Cardiac muscle cell (in vitro differentiated cells and primary cell): ENCODE data around the gene SGMS2. TPM values are rescaled to one million over a fixed set of nuclear protein-coding genes. Genes with fewer than 3 reads are reported as not detected.

ENCODE experiments used
- DNase-seq, 2 donors: peaks; one replicate each; pipeline versions ENCODE4 v3.0.0 to v3.0.0-alpha.2; 2010 to 2017; ENCODE audit warnings: low read depth in 1 of 2, low spot score in 1 of 2
- H3K27ac ChIP-seq: fragments of 200-600 bp; sonication (generic); 2 replicates; pipeline ENCODE4 v1.5.1; 2016
- H3K27me3 ChIP-seq: fragments of 200-600 bp; sonication (generic); 2 replicates; pipeline ENCODE4 v1.6.0; 2016; ENCODE audit warnings: control low read depth
- H3K36me3 ChIP-seq: fragments of 200-600 bp; sonication (generic); 2 replicates; pipeline ENCODE4 v1.5.1; 2016; ENCODE audit warnings: control low read depth
- H3K4me1 ChIP-seq: fragments of 200-600 bp; sonication (generic); 2 replicates; pipeline ENCODE4 v1.8.1; 2017; ENCODE audit warnings: low read depth, mild to moderate bottlenecking, mixed run types
- H3K4me3 ChIP-seq: fragments of 200-600 bp; sonication (generic); 2 replicates; pipeline ENCODE4 v1.5.1; 2016; ENCODE audit warnings: mild to moderate bottlenecking
- H3K9me3 ChIP-seq: fragments of 200-600 bp; sonication (generic); 2 replicates; pipeline ENCODE4 v1.5.1; 2017; ENCODE audit warnings: low read depth, mild to moderate bottlenecking, control low read depth
- polyA plus RNA-seq: library from polyadenylated mRNA; unstranded; fragments of >200 nt; fragmentation: Nextera tagmentation; extraction: Ambion mirVana; gene quantifications from 2 replicates; pipeline ENCODE4 v1.2.1, GENCODE V29; 2016
- total RNA-seq: library from RNA; depleted of rRNA; stranded (reverse); fragments of >200 nt; gene quantifications from 2 replicates; pipeline ENCODE4 v1.2.3, GENCODE V29; 2016
- TF ChIP-seq, protein P1 (sequence below): IDR thresholded peaks from 2 replicates; pipeline ENCODE4 v1.5.1; 2012; ENCODE audit warnings: low read depth, mild to moderate bottlenecking, low read length

The SGMS2 gene
- total and polyA plus RNA-seq, 2 experiments from 2014 or later: 0.89 to 3.3 TPM

DNA sequence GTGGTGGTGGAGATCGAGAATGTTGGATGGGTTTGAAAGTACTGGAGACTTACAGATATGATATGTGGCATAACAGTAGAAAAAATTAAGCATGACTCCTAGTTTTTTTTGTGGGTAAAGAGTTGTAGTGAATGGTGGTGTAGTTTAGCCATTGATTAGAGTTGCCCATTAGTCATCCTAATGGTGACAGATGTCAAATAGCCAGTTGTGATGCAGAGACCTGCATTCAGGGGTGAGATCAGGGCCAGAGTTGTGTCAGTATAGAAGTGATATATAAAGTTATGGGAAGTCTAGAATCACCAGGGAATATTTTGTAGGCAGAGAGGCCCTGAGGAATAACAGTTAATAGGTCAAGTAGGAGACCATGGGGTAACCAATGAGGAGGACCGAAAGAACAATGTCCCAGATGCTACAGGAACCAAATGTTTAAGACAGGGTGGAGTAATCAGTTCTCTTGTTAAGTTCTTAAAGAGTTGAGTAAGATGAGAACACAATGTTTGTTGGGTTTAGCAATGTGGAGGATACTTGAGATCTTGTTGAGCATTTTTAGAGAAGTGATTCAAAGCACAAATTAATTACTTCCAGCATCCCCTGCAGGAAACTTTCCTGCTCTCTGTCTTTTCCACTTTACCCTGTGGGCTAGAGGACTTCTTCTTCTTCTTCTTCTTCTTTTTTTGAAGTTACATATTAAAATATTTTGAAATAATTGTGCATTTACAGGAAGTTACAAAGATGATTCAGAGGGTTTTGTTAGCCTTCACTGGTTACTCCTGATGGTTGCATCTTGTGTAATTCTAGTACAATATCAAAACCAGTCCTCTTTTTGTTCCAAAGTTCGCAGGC is 13.3 kb downstream of the SGMS2 start:
- H3K27ac ChIP-seq: no peak overlapping the region
- no peak overlapping the region for H3K4me3 ChIP-seq
- no peaks in the 10 kb centered on the region for H3K9me3 ChIP-seq
- TF ChIP-seq, protein P1, sequence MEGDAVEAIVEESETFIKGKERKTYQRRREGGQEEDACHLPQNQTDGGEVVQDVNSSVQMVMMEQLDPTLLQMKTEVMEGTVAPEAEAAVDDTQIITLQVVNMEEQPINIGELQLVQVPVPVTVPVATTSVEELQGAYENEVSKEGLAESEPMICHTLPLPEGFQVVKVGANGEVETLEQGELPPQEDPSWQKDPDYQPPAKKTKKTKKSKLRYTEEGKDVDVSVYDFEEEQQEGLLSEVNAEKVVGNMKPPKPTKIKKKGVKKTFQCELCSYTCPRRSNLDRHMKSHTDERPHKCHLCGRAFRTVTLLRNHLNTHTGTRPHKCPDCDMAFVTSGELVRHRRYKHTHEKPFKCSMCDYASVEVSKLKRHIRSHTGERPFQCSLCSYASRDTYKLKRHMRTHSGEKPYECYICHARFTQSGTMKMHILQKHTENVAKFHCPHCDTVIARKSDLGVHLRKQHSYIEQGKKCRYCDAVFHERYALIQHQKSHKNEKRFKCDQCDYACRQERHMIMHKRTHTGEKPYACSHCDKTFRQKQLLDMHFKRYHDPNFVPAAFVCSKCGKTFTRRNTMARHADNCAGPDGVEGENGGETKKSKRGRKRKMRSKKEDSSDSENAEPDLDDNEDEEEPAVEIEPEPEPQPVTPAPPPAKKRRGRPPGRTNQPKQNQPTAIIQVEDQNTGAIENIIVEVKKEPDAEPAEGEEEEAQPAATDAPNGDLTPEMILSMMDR: no peak
- no peaks in the 10 kb centered on the region for H3K27me3 ChIP-seq
- H3K36me3 ChIP-seq: no peaks in the 10 kb centered on the region
- DNase-seq: peak in 1 of 2 donors; percentile 62
- no peaks in the 10 kb centered on the region for H3K4me1 ChIP-seq

DNA sequence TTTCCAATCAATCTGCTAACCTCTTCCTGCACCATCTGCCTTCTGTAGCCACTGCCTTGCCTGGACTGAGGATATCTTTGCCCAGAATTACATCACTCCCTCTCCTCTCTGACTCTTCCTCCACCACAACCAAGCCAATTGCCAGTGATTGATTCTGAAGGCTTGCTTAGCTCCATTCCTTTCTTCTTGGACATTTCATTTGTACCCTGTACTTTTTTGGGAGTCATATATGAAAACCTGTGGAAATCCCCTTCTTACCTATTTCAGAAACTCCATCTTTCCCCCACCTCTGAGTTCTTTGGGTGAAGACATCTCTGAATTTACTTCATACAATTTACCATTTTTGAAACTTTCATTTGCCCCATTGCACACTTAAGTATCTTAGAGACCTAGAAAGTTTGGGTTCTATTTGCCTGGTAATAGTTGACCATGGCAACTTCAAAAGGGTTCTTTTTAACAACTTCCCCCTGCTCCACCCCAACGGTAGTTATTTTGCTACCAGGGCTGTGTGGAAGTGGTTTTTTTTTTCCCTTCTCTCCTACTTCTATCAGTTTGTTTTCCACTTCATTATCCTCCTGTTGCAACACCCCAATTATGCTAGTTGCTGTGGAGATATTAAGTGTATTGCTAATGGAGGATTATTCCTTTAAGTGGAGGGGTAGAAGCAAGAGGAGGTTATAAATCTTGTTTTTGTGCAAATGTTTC is 14.3 kb downstream of the SGMS2 start:
- no peak overlapping the region for H3K4me3 ChIP-seq
- H3K27ac ChIP-seq: no peak overlapping the region
- H3K9me3 ChIP-seq: no peaks in the 10 kb centered on the region
- TF ChIP-seq, protein P1: no peak
- no peaks in the 10 kb centered on the region for H3K4me1 ChIP-seq
- DNase-seq: peak in 1 of 2 donors; percentile 64
- H3K36me3 ChIP-seq: no peaks in the 10 kb centered on the region
- no peaks in the 10 kb centered on the region for H3K27me3 ChIP-seq

DNA sequence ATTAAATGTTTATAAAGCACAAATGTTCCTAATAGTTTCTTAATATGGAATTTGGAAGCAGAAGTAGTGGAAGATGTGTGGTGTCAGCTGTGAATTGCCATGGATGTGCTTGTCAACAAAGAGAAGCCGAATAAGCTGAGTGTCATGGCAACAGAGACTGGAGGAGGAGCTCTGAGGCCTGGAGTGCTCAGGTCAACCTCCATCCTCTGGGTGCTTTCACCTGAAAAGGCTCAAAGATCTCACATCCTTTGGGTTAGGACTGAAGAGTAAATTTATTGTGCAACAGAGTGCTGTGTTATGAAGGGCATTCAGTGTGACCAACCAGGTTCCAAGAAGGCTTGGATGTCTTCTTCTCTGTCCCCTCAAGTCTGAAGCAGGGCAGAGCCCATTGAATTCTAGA is 18.7 kb downstream of the SGMS2 start:
- TF ChIP-seq, protein P1: no peak
- Histone ChIP-seq H3K36me3 (no peaks in the 10 kb centered on the region), H3K9me3 (no peaks in the 10 kb centered on the region), H3K27me3 (no peaks in the 10 kb centered on the region), H3K27ac (no peak overlapping the region), H3K4me3 (no peak overlapping the region), H3K4me1 (no peaks in the 10 kb centered on the region)
- no peak for DNase-seq

DNA sequence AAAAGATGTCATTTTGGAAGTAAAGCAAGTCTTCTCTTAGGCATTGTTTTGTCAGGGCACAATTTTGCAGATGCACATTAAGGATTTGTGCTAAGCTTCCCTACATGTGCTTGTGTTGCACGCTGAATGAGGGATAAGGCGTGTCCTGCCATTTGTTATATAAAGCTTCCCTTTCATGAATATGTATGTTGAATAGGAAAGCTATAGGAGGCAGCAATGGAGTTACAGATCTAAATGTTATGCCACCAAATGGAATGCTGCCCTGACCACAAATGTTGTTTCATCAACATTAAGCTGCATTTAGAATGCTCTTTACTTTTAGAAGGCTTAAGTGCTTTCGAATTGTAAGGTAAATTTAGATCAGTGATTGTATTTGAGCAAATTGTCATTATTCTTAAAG is 20.9 kb downstream of the SGMS2 start:
- no peak overlapping the region for H3K27ac ChIP-seq
- H3K9me3 ChIP-seq: no peaks in the 10 kb centered on the region
- DNase-seq: no peak
- H3K4me1 ChIP-seq: no peaks in the 10 kb centered on the region
- H3K36me3 ChIP-seq: no peaks in the 10 kb centered on the region
- no peak overlapping the region for H3K4me3 ChIP-seq
- TF ChIP-seq, protein P1: no peak
- no peaks in the 10 kb centered on the region for H3K27me3 ChIP-seq

DNA sequence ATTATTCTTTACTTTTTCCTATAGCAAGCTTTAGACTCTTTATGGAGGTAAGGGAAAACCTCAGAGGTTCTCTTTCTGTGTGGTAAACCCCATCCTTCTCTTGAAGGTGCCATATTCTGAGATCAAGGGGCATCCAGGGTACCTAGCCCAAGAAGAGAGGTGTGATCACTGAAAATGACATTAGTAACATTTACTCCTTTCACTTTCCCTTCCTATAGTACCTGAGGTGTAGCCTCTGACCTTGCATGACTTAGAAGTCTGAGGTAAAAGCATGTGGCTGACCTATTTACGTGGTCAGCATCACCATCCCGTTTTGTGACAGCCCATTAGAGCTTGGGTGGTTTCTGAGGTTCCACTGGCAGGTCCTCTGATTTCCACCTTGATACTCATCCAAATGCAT is 25.7 kb downstream of the SGMS2 start:
- H3K36me3 ChIP-seq: no peaks in the 10 kb centered on the region
- no peak overlapping the region for H3K27ac ChIP-seq
- H3K4me3 ChIP-seq: no peak overlapping the region
- no peaks in the 10 kb centered on the region for H3K9me3 ChIP-seq
- no peak for DNase-seq
- H3K4me1 ChIP-seq: no peaks in the 10 kb centered on the region
- no peaks in the 10 kb centered on the region for H3K27me3 ChIP-seq
- TF ChIP-seq, protein P1: no peak
